ENCODE data around the gene SLAMF7. TPM values are rescaled to one million over a fixed set of nuclear protein-coding genes. Genes with fewer than 3 reads are reported as not detected.
"Not testable (repeated sequence)": the region's sequence is repeated elsewhere in the genome, so short reads cannot be mapped to it uniquely, and the experiment has no call there.

SLAMF7 gene
- total RNA-seq, 1 donor = not detected

DNA sequence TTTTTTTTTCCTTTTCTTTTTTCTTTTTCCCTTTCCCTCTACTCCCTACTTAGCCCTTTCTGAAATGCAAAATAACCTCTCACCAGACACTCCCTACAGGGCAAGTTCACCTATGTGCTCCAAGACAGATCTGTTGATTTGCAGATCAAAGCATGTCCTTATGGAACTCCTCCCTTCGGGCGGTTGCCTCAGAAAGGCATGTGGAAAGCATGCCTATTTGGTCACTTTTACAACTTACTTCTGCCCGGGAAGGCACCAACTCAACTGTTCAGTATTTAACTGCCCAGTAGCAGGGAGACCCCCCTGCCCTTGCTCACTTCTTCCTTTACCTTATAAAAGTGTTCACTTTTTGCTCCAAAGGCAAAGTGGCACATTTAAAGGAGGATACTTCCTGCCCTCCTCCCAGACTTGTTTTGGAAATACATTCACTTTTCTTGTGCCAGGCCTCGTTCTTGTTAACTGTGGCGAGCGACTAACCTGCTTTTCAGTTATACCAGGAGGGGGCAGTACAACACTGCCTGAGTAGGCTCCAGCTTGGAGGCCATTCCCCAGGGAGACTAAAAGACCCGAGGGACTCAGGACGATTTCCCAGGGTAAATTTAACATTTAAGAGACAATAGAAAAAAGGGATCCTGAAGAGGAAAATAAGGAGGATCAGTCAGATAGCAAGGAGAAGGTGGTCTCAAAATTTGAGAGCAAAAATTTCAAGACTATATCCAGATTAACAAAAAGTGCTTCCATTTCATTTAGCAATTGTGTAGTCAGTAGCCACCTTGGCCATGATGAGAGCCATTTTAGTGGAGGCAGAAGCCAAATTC, 12.3 kb upstream of the SLAMF7 start:
- no peak overlapping the region for H3K4me3 ChIP-seq (ENCODE audit: low read depth, low read length)
- DNase-seq (ENCODE audit: low read depth) = peak; percentile 73
- TF ChIP-seq, protein P1, sequence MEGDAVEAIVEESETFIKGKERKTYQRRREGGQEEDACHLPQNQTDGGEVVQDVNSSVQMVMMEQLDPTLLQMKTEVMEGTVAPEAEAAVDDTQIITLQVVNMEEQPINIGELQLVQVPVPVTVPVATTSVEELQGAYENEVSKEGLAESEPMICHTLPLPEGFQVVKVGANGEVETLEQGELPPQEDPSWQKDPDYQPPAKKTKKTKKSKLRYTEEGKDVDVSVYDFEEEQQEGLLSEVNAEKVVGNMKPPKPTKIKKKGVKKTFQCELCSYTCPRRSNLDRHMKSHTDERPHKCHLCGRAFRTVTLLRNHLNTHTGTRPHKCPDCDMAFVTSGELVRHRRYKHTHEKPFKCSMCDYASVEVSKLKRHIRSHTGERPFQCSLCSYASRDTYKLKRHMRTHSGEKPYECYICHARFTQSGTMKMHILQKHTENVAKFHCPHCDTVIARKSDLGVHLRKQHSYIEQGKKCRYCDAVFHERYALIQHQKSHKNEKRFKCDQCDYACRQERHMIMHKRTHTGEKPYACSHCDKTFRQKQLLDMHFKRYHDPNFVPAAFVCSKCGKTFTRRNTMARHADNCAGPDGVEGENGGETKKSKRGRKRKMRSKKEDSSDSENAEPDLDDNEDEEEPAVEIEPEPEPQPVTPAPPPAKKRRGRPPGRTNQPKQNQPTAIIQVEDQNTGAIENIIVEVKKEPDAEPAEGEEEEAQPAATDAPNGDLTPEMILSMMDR (IDR thresholded peaks at IDR 0.05; ENCODE audit: insufficient read depth, low read length) = peak; percentile 64

GRCh38 chr1:160727316-160727640, 11.8 kb upstream of the SLAMF7 start:
- H3K4me3 ChIP-seq (ENCODE audit: low read depth, low read length) = no peak overlapping the region
- no peak for DNase-seq (ENCODE audit: low read depth)

GRCh38 chr1:160731564-160731963, 7.5 kb upstream of the SLAMF7 start:
- DNase-seq (ENCODE audit: low read depth); H3K4me3 ChIP-seq (ENCODE audit: low read depth, low read length): not testable (repeated sequence)

More at GRCh38 chr1:160727316-160727640, 11.8 kb upstream of the SLAMF7 start:
- TF ChIP-seq, protein P1 (IDR thresholded peaks at IDR 0.05; ENCODE audit: insufficient read depth, low read length) = no peak

DNA sequence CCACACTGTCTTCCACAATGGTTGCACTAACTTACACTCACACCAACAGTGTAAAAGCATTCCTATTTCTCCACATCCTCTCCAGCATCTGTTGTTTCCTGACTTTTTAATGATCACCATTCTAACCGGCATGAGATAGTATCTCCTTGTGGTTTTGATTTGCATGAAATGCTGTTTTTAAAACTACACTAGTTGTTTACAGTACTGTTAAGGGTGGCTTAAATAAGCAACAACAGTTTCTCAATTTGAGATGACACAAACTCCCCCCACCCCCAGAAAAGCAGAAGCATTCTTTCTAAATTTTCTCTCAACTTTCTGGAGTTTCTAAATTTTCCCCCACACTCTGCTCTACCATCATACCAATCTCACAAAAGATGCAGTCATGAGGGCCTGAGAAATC, 7.1 kb upstream of the SLAMF7 start:
- H3K4me3 ChIP-seq (ENCODE audit: low read depth, low read length) = no peak overlapping the region
- TF ChIP-seq, protein P1 (IDR thresholded peaks at IDR 0.05; ENCODE audit: insufficient read depth, low read length) = no peak
- DNase-seq (ENCODE audit: low read depth) = no peak

DNA sequence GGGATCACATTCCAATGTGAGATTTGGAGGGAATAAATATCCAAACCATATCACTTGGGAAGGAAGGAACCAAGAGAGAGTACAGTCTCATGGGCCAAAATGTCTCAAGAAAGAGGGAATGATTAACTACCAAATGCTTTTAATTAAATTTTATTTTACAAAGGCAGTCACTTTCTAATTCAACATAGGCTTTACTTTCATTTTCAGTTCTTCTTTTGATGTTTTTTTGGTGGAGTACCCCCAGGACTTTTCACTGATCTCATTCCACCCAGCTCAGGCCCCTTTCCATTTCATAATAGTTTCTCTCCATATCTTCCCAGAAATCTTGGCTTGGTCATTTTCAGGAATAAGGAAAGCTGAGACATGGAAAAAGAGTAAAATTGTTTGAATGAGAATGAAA, 5.1 kb upstream of the SLAMF7 start:
- TF ChIP-seq, protein P1 (IDR thresholded peaks at IDR 0.05; ENCODE audit: insufficient read depth, low read length) = no peak
- H3K4me3 ChIP-seq (ENCODE audit: low read depth, low read length) = no peak overlapping the region

DNA sequence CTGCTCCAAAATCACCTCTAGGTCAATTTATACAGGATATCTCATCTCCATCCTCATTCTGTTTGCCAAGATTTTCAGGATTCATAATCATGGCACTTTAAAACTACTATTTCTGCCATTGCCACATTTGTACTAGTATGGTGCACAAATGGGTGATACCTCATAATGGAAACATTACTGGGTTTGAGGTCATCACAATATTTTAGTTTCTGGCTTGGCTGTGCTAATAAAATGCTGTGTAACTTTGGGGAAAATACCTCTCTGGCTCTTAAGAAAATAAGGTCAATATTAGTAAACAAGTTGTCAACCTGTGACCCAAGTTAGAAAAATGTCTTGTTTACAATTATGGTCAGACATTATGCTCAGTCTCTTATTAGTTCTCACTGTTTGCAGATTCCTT, 4.7 kb upstream of the SLAMF7 start:
- H3K4me3 ChIP-seq (ENCODE audit: low read depth, low read length) = no peak overlapping the region
- TF ChIP-seq, protein P1 (IDR thresholded peaks at IDR 0.05; ENCODE audit: insufficient read depth, low read length) = no peak
- DNase-seq (ENCODE audit: low read depth) = no peak

More for the DNA sequence above, 5.1 kb upstream of the SLAMF7 start:
- no peak for DNase-seq (ENCODE audit: low read depth)

GRCh38 chr1:160738271-160738670, 776 bp upstream of the SLAMF7 start:
- TF ChIP-seq, protein P1 (IDR thresholded peaks at IDR 0.05; ENCODE audit: insufficient read depth, low read length) = no peak
- H3K4me3 ChIP-seq (ENCODE audit: low read depth, low read length) = no peak overlapping the region
- no peak for DNase-seq (ENCODE audit: low read depth)

All from fibroblast of the aortic adventitia (primary cell).